Spinal cord (tissue), 10 donors: ENCODE measurements around the gene CAB39. TPM values are rescaled to one million over a fixed set of nuclear protein-coding genes. Genes with fewer than 3 reads are reported as not detected.

Experiments used
- DNase-seq, 6 donors: peaks; one replicate each; pipeline versions ENCODE4 v3.0.0 to v3.0.0-alpha.2; 2013 to 2015; ENCODE audit warnings: low spot score in 6 of 6, low read depth in 4 of 6
- H3K27ac ChIP-seq: one replicate; pipeline ENCODE4 v1.5.1; 2013; ENCODE audit warnings: low read depth, low read length, control low read depth
- H3K27me3 ChIP-seq: one replicate; pipeline ENCODE4 v1.6.1; 2013; ENCODE audit warnings: low read length; ENCODE audit not compliant: control insufficient read depth, insufficient read depth
- H3K36me3 ChIP-seq: one replicate; pipeline ENCODE4 v1.6.1; 2013; ENCODE audit warnings: low read length; ENCODE audit not compliant: control insufficient read depth, insufficient read depth
- H3K4me1 ChIP-seq: one replicate; pipeline ENCODE4 v1.6.1; 2013; ENCODE audit warnings: low read length; ENCODE audit not compliant: control insufficient read depth, insufficient read depth
- H3K4me3 ChIP-seq: one replicate; pipeline ENCODE4 v1.5.1; 2013; ENCODE audit warnings: low read depth, low read length, control low read depth
- H3K9me3 ChIP-seq: one replicate; pipeline ENCODE4 v1.6.1; 2013; ENCODE audit warnings: low read length; ENCODE audit not compliant: control insufficient read depth, insufficient read depth
- WGBS: methylation state at CpG from one replicate; pipeline ENCODE4 v1.1.5; 2013; ENCODE audit warnings: missing lambda C conversion rate; ENCODE audit not compliant: insufficient coverage; 5-methylcytosine and 5-hydroxymethylcytosine counted together
- polyA plus RNA-seq, 2 donors: library from polyadenylated mRNA; unstranded; fragments of 120-200 nt; gene quantifications; one replicate each; pipeline ENCODE4 v1.2.1, GENCODE V29; 2013; ENCODE audit not compliant: insufficient read length in 2 of 2
- total RNA-seq, 2 donors: library from RNA; depleted of rRNA in 1 of 2; stranded (reverse); fragments of 120-200 nt in 1 of 2; fragments of >200 nt in 1 of 2; gene quantifications; one replicate each; pipeline versions ENCODE4 v1.2.3 to v1.2.4, GENCODE V29; 2013 to 2014
- donor health status: healthy.

Gene CAB39
- total and polyA plus RNA-seq, 4 donors: 65.4 to 119 (median 86.1) TPM

DNA sequence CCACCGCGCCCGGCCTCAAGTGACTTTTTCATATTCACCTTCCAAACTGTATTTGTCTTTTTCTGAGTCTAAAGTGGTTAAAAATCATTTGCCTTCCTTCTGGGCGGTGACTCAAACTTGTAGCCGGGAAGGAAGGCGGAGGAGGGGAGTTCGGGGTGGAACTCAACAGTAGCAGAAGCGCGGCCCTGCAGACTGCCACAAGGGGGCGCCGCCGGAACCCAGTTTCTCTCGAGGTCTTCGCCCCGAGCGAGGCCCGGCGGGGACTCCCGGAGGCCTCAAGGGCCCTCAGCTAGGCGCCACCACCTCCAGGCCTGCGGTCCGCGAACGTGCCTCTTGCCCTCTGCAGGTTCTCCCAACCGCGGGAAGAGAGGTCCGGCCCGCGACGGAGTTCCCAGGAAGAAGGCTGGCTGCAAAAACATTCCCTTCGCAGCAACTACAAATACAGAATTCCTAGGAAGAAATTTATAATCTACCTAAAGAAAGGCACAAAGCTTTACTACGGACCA is 135.3 kb downstream of the CAB39 start:
- 3% methylated on average over 22 of the region's 32 CpGs for WGBS
- Histone ChIP-seq H3K36me3 (no peaks in the 10 kb centered on the region), H3K27me3 (no peaks in the 10 kb centered on the region), H3K9me3 (no peaks in the 10 kb centered on the region), H3K4me3 (peak overlapping the region; percentile 24), H3K27ac (no peak overlapping the region), H3K4me1 (peaks cover 6% of the 10 kb centered on the region)
- peak in 4 of 6 donors; percentile 28 to 91 (median 77) for DNase-seq

DNA sequence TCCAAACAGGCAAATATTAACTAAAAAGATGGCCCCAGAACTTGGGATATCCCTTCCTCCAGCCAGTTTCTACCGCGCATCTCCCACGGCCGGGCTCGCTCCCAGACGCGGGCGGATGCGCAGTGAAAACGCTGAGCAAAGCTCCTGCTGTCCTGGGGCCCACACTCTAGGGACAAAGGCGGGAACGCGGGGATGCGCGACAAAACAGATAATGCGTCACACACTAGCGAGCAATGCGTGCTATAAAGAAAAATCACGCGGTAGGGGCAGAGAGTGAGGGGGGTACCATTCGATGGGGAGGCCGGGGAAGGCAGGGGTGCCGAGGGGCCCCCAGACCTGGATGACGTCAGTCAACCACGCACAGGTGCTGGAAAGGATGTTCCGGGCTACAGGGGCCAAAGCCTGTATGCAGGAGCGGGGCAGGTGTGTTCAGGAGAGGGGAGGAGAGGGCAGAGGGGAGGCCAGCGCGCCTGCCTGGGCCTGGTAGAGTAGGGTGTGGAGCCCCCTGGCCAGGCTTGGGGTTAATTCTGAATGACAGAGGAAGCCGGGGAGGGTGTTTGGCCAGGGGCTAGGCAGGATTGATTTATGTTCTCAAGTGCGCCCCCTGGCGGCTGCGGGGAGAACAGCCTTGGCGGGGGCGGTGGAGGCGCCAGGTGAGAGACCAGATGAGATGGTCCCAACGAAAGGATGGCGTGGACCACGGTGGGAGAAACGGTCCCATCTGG is 137.2 kb downstream of the CAB39 start:
- 60% methylated on average over 35 of the region's 40 CpGs for whole genome bisulfite sequencing
- H3K4me3 ChIP-seq: no peak overlapping the region
- H3K27ac ChIP-seq: no peak overlapping the region
- no peak for DNase-seq
- peaks cover 6% of the 10 kb centered on the region for H3K4me1 ChIP-seq
- H3K27me3 ChIP-seq: no peaks in the 10 kb centered on the region
- H3K36me3 ChIP-seq: no peaks in the 10 kb centered on the region
- no peaks in the 10 kb centered on the region for H3K9me3 ChIP-seq

DNA sequence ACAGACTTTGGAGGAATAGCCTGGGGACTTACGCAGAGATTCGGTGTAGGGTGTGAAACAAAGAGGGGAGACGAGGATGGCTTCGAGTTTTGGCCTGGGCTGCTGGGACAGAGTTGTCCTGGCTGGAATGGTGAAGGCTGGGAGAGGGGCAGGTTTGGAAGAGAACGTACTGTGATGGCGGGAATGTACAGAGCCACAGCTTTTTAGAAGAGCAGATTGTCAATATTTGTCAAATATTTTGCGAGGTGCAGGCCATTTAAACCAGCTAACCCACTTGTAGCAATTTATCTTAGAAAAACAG is 137.7 kb downstream of the CAB39 start:
- Histone ChIP-seq H3K27me3 (no peaks in the 10 kb centered on the region), H3K4me3 (no peak overlapping the region), H3K4me1 (peaks cover 6% of the 10 kb centered on the region), H3K27ac (no peak overlapping the region), H3K36me3 (no peaks in the 10 kb centered on the region), H3K9me3 (no peaks in the 10 kb centered on the region)
- DNase-seq: no peak
- 69% methylated on average over 5 of the region's 7 CpGs for WGBS

DNA sequence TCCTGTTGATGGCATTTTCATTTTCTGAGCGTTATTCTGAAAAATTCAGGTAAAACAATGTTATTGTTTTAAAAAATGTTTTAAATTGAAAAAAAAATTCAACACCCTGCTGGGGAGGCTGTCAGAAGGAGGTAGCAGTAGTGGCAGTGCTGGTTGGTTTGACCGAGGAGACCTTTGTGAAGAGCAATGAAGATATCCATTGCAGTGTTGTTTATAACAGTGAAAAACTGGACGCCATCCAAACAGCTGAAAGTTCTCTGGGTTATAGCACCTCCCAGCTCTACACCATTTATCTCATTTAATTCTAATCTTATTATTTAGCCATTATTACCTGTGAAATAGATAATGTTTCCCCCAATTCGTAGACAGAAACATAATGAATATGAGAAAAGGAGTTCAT is 139.5 kb downstream of the CAB39 start:
- H3K27ac ChIP-seq: no peak overlapping the region
- no peaks in the 10 kb centered on the region for H3K36me3 ChIP-seq
- no peaks in the 10 kb centered on the region for H3K27me3 ChIP-seq
- H3K9me3 ChIP-seq: no peaks in the 10 kb centered on the region
- 100% methylated on average over 1 of the region's 4 CpGs for WGBS
- H3K4me3 ChIP-seq: no peak overlapping the region
- DNase-seq: no peak
- H3K4me1 ChIP-seq: peaks cover 6% of the 10 kb centered on the region

DNA sequence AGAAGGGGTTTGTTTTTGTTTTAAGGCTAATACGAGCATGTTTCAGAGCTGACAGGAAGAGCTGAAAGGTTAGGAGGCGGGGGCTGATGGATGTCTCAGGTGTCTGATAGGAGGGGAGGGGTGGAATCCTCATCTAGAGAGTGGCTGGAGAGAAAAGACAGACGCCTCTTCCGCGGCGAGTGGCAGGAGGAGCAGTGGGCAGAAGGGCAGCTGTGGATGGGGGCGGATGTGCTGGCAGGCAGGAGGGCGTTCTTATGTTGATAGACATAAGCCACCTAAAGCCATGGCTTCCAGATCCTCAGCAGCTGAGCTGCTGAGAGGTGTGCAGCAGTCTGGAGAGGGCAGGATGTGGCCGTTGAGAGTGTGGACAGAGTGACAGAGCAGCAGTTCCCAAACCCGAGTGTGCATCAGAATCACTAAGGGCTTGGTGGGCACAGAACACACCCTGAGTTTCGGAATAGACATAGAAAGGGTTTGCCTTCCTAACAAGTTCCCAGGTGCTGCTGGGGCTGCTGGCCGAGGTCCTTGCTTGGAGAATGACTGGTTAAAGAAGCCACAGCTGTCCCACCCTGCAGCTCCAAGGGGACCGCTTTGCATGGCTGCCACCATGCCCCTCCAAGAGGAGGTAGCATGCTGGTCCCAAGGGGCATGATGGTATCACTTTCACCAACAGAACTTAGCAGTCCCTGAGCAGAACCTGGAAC is 149.1 kb downstream of the CAB39 start:
- Histone ChIP-seq H3K4me3 (no peak overlapping the region), H3K27ac (no peak overlapping the region), H3K9me3 (no peaks in the 10 kb centered on the region), H3K4me1 (peaks cover 28% of the 10 kb centered on the region), H3K36me3 (no peaks in the 10 kb centered on the region), H3K27me3 (no peaks in the 10 kb centered on the region)
- DNase-seq: no peak
- WGBS: 44% methylated on average over 13 of the region's 13 CpGs

DNA sequence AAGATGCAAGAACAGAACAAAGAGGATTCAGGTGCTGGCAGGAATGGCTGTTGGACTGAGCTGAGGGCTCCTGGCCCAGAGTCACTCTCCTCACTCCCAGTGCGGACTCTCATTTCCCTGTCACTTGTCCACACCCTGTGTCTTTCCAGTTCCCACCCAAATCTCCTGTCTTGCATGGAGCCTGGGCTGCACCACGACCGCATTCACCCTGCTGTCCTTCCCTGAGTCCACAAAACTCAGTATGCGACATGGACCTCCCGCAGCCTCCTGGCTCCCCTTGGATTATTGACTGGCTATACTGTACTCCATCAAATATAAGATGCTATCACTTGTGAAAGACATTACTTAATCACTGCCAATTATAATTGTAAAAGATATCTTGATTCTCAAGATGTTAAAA is 149.7 kb downstream of the CAB39 start:
- no peak overlapping the region for H3K27ac ChIP-seq
- DNase-seq: no peak
- 90% methylated on average over 4 of the region's 5 CpGs for WGBS

DNA sequence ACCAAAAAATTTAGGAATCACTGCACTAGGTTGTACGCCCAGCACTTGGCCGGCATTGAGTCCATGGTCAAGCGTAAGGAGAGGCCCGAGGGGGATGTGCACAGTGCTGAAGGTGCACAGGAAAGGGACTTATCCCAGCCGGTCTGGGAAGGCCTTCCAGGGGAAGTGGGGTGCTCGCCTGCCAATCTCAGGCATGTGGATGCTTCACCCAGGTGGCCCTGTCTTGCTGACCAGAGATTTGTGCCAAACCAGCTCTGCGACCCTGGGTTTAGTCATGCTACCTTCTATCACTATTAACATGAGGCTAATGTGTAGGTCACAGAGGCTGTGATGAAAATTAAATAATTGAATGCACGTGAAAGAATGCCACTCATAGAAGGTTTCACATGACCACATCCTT is 150.4 kb downstream of the CAB39 start:
- H3K4me1 ChIP-seq: peaks cover 41% of the 10 kb centered on the region
- H3K27ac ChIP-seq: no peak overlapping the region
- H3K27me3 ChIP-seq: no peaks in the 10 kb centered on the region
- 66% methylated on average over 4 of the region's 8 CpGs for WGBS
- H3K36me3 ChIP-seq: no peaks in the 10 kb centered on the region
- DNase-seq: no peak
- no peak overlapping the region for H3K4me3 ChIP-seq
- H3K9me3 ChIP-seq: no peaks in the 10 kb centered on the region

More for the DNA sequence above, 149.7 kb downstream of the CAB39 start:
- no peaks in the 10 kb centered on the region for H3K9me3 ChIP-seq
- H3K4me1 ChIP-seq: peaks cover 34% of the 10 kb centered on the region
- H3K4me3 ChIP-seq: no peak overlapping the region
- no peaks in the 10 kb centered on the region for H3K27me3 ChIP-seq
- no peaks in the 10 kb centered on the region for H3K36me3 ChIP-seq

DNA sequence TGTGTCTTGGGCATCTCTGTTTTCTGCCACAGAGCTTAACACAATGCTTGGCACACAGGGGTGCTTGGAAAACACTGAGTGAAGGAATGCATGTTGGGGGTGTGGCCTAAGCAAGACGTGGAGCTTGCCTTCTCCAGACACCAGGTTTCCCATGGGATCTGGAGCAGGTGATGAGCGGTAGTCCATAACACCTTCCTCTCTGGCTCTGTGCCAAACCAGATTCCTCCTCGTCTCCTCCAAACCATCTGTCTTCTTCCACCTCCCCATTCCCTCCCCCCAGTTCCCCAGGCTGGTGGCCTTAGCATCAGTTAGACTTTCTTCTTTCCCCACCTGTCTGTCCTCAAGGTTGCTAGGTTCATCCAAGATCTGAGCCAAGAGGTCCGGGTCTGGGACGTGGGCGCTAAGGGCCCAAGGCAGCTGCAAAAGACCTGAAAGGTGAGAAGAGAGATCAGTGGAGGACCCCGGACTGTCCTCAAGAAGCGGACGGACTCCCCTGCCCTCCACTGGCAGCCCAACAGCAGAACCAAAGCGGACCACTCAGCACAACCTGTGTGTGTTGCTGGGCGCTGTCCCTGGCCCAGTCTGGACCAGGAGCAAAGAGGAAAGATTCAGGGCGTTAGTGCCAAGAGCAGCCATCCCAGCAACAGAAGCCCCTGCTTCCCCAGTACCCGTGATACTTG is 150.9 kb downstream of the CAB39 start:
- Histone ChIP-seq H3K27me3 (no peaks in the 10 kb centered on the region), H3K4me3 (no peak overlapping the region), H3K9me3 (no peaks in the 10 kb centered on the region), H3K4me1 (peaks cover 47% of the 10 kb centered on the region), H3K36me3 (peaks cover 4% of the 10 kb centered on the region), H3K27ac (no peak overlapping the region)
- WGBS: 73% methylated on average over 7 of the region's 13 CpGs
- no peak for DNase-seq

DNA sequence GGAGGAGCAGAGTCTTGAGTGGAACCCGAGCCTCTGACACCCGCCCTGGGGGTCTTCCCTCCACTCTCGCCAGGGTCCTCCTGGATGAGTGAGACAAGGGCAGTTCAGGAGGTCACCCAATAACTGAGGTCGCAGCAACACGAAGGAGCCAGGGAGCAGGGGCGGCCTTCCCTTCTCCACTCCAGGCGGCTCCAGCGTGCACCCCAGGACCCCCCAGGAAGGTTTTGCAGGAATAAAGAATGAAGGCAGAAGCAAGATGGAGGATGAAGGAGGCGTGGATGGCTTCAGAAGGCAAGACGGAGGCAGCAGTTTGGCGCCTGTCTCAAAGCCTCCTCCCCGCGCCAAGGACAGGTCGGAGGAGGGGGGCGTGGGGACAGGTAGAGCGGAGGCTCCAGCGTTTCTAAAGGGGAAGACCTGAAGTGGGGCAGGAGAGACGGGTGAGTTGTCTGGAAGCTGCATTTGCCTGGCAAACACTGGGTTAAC is 151.5 kb downstream of the CAB39 start:
- H3K27me3 ChIP-seq: no peaks in the 10 kb centered on the region
- H3K27ac ChIP-seq: peak overlapping the region; percentile 40
- H3K36me3 ChIP-seq: peaks cover 10% of the 10 kb centered on the region
- 22% methylated on average over 13 of the region's 18 CpGs for WGBS
- H3K9me3 ChIP-seq: no peaks in the 10 kb centered on the region
- DNase-seq: no peak
- H3K4me1 ChIP-seq: peaks cover 52% of the 10 kb centered on the region
- H3K4me3 ChIP-seq: peak overlapping the region; percentile 79
